H4 (cell line): ENCODE measurements around the gene F9. TPM values are rescaled to one million over a fixed set of nuclear protein-coding genes. Genes with fewer than 3 reads are reported as not detected.

ENCODE experiments used
- DNase-seq: peaks from one replicate; pipeline ENCODE4 v3.0.0-alpha.2; 2015; ENCODE audit warnings: low spot score
- total RNA-seq: library from RNA; depleted of rRNA; stranded (reverse); fragments of >200 nt; shearing (Covaris generic); gene quantifications from 2 replicates; pipeline ENCODE4 v1.2.3, GENCODE V29; 2014; rRNA removed

The F9 gene
- total RNA-seq, 1 experiment from 2014 or later: not detected

DNA sequence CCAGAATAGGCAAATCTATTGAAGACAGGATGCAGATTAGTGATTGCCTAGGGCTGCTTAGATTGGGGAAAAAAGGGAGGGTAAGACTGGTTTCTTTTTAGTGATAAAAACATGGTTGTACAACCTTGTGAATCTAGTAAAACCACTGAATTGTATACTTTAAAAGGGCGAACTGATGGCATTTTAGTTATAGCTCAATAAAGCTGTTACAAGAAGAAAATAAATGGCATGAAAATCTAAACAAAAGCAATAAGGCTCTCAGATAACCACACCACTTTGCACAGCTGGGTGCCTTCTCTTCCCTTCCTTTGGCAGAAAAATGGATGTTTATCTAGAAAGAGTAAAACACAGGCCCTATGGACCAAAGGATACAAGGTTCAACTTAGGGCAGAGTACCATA, 69.6 kb downstream of the F9 start:
- no peak for DNase-seq

Other genes starting within 250 kb of the F9 start
- 0.49 and 0.95 TPM in 2 replicates for gene MCF2, start 177.4 kb downstream of the F9 start, total RNA-seq